Endothelial cell of umbilical vein (primary cell): ENCODE measurements around the gene SYK. TPM values are rescaled to one million over a fixed set of nuclear protein-coding genes. Genes with fewer than 3 reads are reported as not detected.
A peak's percentile ranks its signal among the peaks of the same experiment; 100 is the strongest.
"Not testable (repeated sequence)": the region's sequence is repeated elsewhere in the genome, so short reads cannot be mapped to it uniquely, and the experiment has no call there.

Experiments used
- Bru-seq: library from RNA; stranded (reverse); fragments of 400-500 nt; gene quantifications from one replicate; lab custom pipeline; 2021; lab: Mats Ljungman, UMichigan
- BruChase-seq, 2 experiments: library from RNA; stranded (reverse); fragments of 400-500 nt; gene quantifications; one replicate each; lab custom pipeline; 2021; lab: Mats Ljungman, UMichigan
- BruUV-seq: library from RNA; stranded (reverse); fragments of 400-500 nt; replicated peaks from 2 replicates; lab custom pipeline; 2021; lab: Mats Ljungman, UMichigan
- CTCF ChIA-PET: fragments of 300-600, 350-600 bp; sonication (Branson Sonifier 250); formaldehyde crosslinking; loops from one replicate; lab custom pipeline; 2021; ENCODE audit warnings: antibody characterized with exemption, inconsistent platforms; lab: Charles Lee
- POLR2A ChIA-PET: fragments of 300-600, 350-600 bp; sonication (Branson Sonifier 250); formaldehyde crosslinking; loops from one replicate; lab custom pipeline; 2021; ENCODE audit warnings: antibody characterized with exemption, inconsistent platforms; lab: Charles Lee
- DNase-seq: peaks from one replicate; pipeline ENCODE4 v3.0.0-alpha.2; 2011; ENCODE audit warnings: low read depth, low spot score
- FAIRE-seq: peaks from 2 replicates; lab custom pipeline; 2011; peaks lifted over from hg19 to GRCh38; lab: Jason Lieb, UNC
- H2AFZ ChIP-seq: 2 replicates; pipeline ENCODE4 v1.6.0; 2012; ENCODE audit warnings: low read depth, low read length, control low read depth, inconsistent platforms
- H3K27ac ChIP-seq: 2 replicates; pipeline ENCODE4 v1.5.1; 2011; ENCODE audit warnings: low read depth, mild to moderate bottlenecking, control low read depth, low read length, moderate library complexity; ENCODE audit not compliant: insufficient read depth
- H3K27me3 ChIP-seq, 2 experiments: 2 replicates each; pipeline versions ENCODE4 v1.6.0 to v1.6.1; 2011; ENCODE audit warnings: low read length in 2 of 2, mixed read lengths in 1 of 2; ENCODE audit not compliant: control insufficient read depth in 2 of 2, insufficient read depth in 2 of 2
- H3K36me3 ChIP-seq, 2 experiments: 2 replicates in 1 of 2; 3 replicates in 1 of 2; pipeline ENCODE4 v1.5.1; 2011; ENCODE audit warnings: low read length in 2 of 2, mild to moderate bottlenecking in 1 of 2, moderate library complexity in 1 of 2; ENCODE audit not compliant: control insufficient read depth in 2 of 2, insufficient read depth in 2 of 2; ENCODE audit errors: extremely low read depth in 1 of 2
- H3K4me1 ChIP-seq: 3 replicates; pipeline ENCODE4 v1.5.1; 2011; ENCODE audit warnings: mild to moderate bottlenecking, low read length; ENCODE audit not compliant: control insufficient read depth, insufficient read depth; ENCODE audit errors: extremely low read depth
- H3K4me2 ChIP-seq: 2 replicates; pipeline ENCODE4 v1.6.1; 2011; ENCODE audit warnings: low read length, control low read depth, mixed read lengths; ENCODE audit not compliant: insufficient read depth
- H3K4me3 ChIP-seq, 3 experiments: fragments of 200-600 bp in 1 of 3; sonication (generic), shearing (Covaris generic) in 1 of 3; replicated peaks in 1 of 3; 2 replicates each; pipeline ENCODE4 v1.5.1; 2011 to 2016; ENCODE audit warnings: control low read depth in 3 of 3, low read length in 3 of 3, mild to moderate bottlenecking in 2 of 3, inconsistent platforms in 1 of 3, low read depth in 1 of 3, moderate library complexity in 1 of 3; ENCODE audit not compliant: insufficient read depth in 1 of 3
- H3K79me2 ChIP-seq: 2 replicates; pipeline ENCODE4 v1.6.0; 2012; ENCODE audit warnings: low read length, inconsistent platforms; ENCODE audit not compliant: control insufficient read depth, insufficient read depth
- H3K9ac ChIP-seq: replicated peaks from 2 replicates; pipeline ENCODE3; 2011; ENCODE audit warnings: low read length, control low read depth; ENCODE audit not compliant: insufficient read depth; ENCODE audit errors: extremely low read depth
- H3K9me1 ChIP-seq: replicated peaks from 3 replicates; pipeline ENCODE4 v1.6.0; 2011; ENCODE audit warnings: mild to moderate bottlenecking, low read length; ENCODE audit not compliant: control insufficient read depth, insufficient read depth; ENCODE audit errors: extremely low read depth
- H3K9me3 ChIP-seq: replicated peaks from 2 replicates; pipeline ENCODE4 v1.5.1; 2012; ENCODE audit warnings: low read length, inconsistent platforms; ENCODE audit not compliant: control insufficient read depth, insufficient read depth
- H4K20me1 ChIP-seq: replicated peaks from 2 replicates; pipeline ENCODE3; 2011; ENCODE audit warnings: mild to moderate bottlenecking, low read length; ENCODE audit not compliant: control insufficient read depth, insufficient read depth; ENCODE audit errors: extremely low read depth
- EZH2 ChIP-seq: IDR thresholded peaks from 2 replicates; pipeline ENCODE4 v1.6.1; 2012; ENCODE audit warnings: borderline replicate concordance, low read depth, mild to moderate bottlenecking, moderate library complexity, low read length, inconsistent platforms; ENCODE audit not compliant: severe bottlenecking
- MYC ChIP-seq: IDR thresholded peaks from one replicate; pipeline ENCODE4 v1.6.1; 2011; ENCODE audit warnings: mild to moderate bottlenecking, low read depth, low read length
- POLR2AphosphoS5 ChIP-seq: IDR thresholded peaks from 2 replicates; pipeline ENCODE4 v1.6.1; 2012; ENCODE audit warnings: low read depth, mild to moderate bottlenecking, control low read depth, low read length, moderate library complexity; ENCODE audit not compliant: insufficient read depth
- dilution Hi-C: fragments of 300-500 bp; cut with MboI; formaldehyde crosslinking; loops from one replicate; pipeline ENCODE4 v1.15.0; 2019; ENCODE audit warnings: low sequenced_read_pairs; ENCODE audit not compliant: extremely low pct_ligation_motif_present
- intact Hi-C: fragments of 100-400 bp; cut with micrococcal nuclease; formaldehyde crosslinking; loops from one replicate; pipeline ENCODE4 v1.10.0; 2022
- long read RNA-seq: library from polyadenylated mRNA; stranded (forward); transcript quantifications from one replicate; pipeline ENCODE4 v2.0.0, GENCODE V29; 2021
- polyA minus RNA-seq, 3 experiments: library from RNA; depleted of rRNA, polyadenylated mRNA; stranded (reverse); fragments of >200 nt; gene quantifications; 1 replicate in 1 of 3; 2 replicates in 2 of 3; pipeline ENCODE4 v1.2.3, GENCODE V29; 2011
- polyA plus RNA-seq, 4 experiments: library from polyadenylated mRNA; depleted of rRNA in 3 of 4; stranded (reverse) in 3 of 4; unstranded in 1 of 4; fragments of >200 nt; gene quantifications; 2 replicates each; pipeline versions ENCODE4 v1.2.1 to v1.2.3, GENCODE V29; 2011 to 2012; ENCODE audit warnings: missing spikeins in 1 of 4
- total RNA-seq: library from RNA; stranded (reverse); gene quantifications from 2 replicates; pipeline ENCODE4 v1.2.3, GENCODE V29; 2021
- TF ChIP-seq, protein P1 (sequence below), 2 donors: IDR thresholded peaks; 1 replicate in 1 of 2; 2 replicates in 1 of 2; pipeline ENCODE4 v1.5.1; 2011; ENCODE audit warnings: low read length in 2 of 2, mild to moderate bottlenecking in 2 of 2, moderate library complexity in 2 of 2, control low read depth in 1 of 2, inconsistent platforms in 1 of 2, low read depth in 1 of 2; ENCODE audit not compliant: insufficient read depth in 1 of 2; ENCODE audit errors: extremely low read depth in 1 of 2

SYK gene
- total RNA-seq (not detected in 2 replicates), polyA plus RNA-seq (not detected in 2 replicates), polyA minus RNA-seq (0.13 and 0.32 TPM in 2 replicates), Bru-seq, nascent RNA (percentile 5 among the genes with signal in this experiment), BruChase-seq, experiment 1, labeled RNA remaining after a 6-hour chase (percentile 4 among the genes with signal in this experiment), BruChase-seq, experiment 2, labeled RNA remaining after a 2-hour chase (percentile 2 among the genes with signal in this experiment)
- not detected in 2 replicates for polyA plus RNA-seq (2011; cell fraction: cytosol; rRNA removed)
- not detected in 2 replicates for polyA plus RNA-seq (2011; cell fraction: nucleus; rRNA removed)
- not detected in 2 replicates for polyA plus RNA-seq (2012)
- polyA minus RNA-seq (2011; cell fraction: cytosol; rRNA and poly(A)+ RNA removed), result not detected
- polyA minus RNA-seq (2011; cell fraction: nucleus; rRNA and poly(A)+ RNA removed), result not detected in 2 replicates
- long read RNA-seq, result 0 reads

DNA sequence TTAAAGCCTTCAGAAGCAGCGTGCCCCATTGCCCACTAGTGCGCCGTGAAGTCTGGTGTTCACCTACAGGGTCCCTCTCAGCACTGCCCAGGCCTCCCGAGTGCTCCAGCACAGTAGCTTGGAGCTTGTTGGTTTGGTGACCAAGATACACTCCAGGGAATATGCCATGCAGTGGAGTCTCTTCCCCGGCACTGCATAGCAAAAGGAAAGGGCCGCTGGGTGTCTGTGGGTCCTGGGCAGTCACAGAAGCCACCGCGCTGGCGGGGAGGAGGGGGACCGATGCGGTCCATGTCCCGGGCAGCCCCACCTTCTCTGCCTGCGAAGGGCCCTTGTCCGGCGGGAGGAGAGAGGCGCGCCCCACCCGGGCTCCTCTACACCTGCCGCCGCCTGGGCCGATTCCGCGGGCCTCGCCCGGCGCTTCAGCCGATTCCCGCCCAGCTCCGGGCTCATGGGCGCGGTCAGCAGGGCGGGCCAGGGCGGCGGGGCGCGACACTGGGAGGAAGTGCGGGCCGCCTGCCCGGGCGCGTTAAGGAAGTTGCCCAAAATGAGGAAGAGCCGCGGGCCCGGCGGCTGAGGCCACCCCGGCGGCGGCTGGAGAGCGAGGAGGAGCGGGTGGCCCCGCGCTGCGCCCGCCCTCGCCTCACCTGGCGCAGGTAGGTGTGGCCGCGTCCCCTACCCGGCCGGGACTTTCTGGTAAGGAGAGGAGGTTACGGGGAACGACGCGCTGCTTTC, at the start of gene SYK:
Gene SYK, plus strand, starts transcription at position 579 of the 732 bp plus-strand sequence. CDS start 42,080 bp downstream, outside the sequence.
- H3K36me3 ChIP-seq, result no peaks in the 10 kb centered on the region
- H3K9me1 ChIP-seq, result no peaks in the 10 kb centered on the region
- BruUV-seq, result no TSS peak
- no peak within 1 kb of the TSS for H3K9ac ChIP-seq
- H3K27me3 ChIP-seq, result peaks cover 5 to 23% of the 10 kb centered on the region in 2 experiments
- no peak within 1 kb of the TSS for H2AFZ ChIP-seq
- H3K79me2 ChIP-seq, result no peaks in the 10 kb centered on the region
- no peak within 1 kb of the TSS for H3K4me2 ChIP-seq
- no peak for FAIRE-seq
- H3K9me3 ChIP-seq, result no peaks in the 10 kb centered on the region
- H3K4me1 ChIP-seq, result no peaks in the 10 kb centered on the region
- dilution Hi-C loops (no loop called here), intact Hi-C loops (no loop called here)
- ChIA-PET POLR2A (no interaction called here), CTCF (no interaction called here)
- H3K27ac ChIP-seq, result no peak within 1 kb of the TSS
- H4K20me1 ChIP-seq, result no peaks in the 10 kb centered on the region
- no peak within 1 kb of the TSS for H3K4me3 ChIP-seq
- DNase-seq, result no peak
- TF ChIP-seq, protein P1, sequence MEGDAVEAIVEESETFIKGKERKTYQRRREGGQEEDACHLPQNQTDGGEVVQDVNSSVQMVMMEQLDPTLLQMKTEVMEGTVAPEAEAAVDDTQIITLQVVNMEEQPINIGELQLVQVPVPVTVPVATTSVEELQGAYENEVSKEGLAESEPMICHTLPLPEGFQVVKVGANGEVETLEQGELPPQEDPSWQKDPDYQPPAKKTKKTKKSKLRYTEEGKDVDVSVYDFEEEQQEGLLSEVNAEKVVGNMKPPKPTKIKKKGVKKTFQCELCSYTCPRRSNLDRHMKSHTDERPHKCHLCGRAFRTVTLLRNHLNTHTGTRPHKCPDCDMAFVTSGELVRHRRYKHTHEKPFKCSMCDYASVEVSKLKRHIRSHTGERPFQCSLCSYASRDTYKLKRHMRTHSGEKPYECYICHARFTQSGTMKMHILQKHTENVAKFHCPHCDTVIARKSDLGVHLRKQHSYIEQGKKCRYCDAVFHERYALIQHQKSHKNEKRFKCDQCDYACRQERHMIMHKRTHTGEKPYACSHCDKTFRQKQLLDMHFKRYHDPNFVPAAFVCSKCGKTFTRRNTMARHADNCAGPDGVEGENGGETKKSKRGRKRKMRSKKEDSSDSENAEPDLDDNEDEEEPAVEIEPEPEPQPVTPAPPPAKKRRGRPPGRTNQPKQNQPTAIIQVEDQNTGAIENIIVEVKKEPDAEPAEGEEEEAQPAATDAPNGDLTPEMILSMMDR (IDR thresholded peaks at IDR 0.05; ENCODE audit: extremely low read depth in 1 of 2, insufficient read depth in 1 of 2, low read depth in 1 of 2, low read length in 2 of 2), result no peak
- no peak for TF ChIP-seq MYC
- TF ChIP-seq POLR2AphosphoS5, result no peak
- TF ChIP-seq EZH2, result no peak

DNA sequence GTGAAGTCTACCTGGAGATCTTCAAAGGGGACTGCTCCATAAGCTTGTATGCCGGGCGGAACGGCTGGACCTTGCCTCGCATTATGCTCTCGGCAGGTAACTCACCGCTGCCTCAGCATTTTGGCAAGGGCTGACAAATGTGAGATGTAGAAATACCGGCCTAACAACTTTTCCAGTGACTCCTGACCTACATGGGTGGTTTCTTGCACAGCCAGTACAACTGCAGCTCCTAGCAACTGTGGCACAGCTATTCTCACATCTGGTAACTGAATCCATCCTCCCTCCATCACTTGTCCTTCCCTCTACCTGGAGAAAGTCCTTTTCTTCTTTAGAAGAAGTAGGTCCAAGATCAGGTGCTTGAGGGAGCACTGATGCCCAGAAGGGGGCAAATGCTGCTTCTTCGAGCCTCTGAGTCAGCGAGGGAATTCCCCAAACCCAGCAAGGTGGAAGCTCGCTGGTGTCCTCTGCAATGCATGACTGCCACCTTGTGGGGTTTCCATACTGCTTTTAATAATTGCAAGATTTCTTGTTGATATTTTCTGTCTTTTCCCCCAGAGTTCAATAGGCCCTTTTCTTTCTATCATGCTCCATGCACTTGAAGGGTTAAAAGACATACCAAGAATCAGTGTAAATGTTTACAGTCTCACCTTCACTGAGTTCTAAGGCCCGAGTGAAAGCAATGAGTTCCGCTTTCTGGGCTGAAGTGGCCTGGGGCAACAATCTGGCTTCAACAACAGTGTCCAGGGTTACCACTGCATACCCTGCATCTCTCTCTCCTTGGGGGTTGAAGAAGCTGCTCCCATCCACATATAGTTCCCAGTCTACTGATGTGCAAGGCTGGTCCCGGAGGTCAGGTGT, 45.9 kb upstream of the SYK start:
- BruUV-seq, H3K79me2 ChIP-seq, H3K4me1 ChIP-seq, H4K20me1 ChIP-seq, H3K4me3 ChIP-seq, H3K9me3 ChIP-seq, FAIRE-seq, H3K9ac ChIP-seq, POLR2A ChIA-PET, dilution Hi-C loops, DNase-seq, H3K9me1 ChIP-seq, H3K4me2 ChIP-seq, CTCF ChIA-PET, H3K36me3 ChIP-seq, H2AFZ ChIP-seq, H3K27ac ChIP-seq, H3K27me3 ChIP-seq: not testable (repeated sequence)
- intact Hi-C loops, result loop anchor here (5.0 kb wide), 1 partner anchor 613 kb away; no protein-coding TSS in a partner anchor
